Activated CD4-positive, alpha-beta T cell treated with anti-CD3 and anti-CD28 coated beads, Interleukin-2, Interleukin-4, amounts not matched to agents 100 ng/mL and 50 ng/mL, durations not matched to agents 16 hours and 8 hours (primary cell): ENCODE measurements around the gene NUDT14.

Experiments
- DNase-seq: peaks from one replicate; pipeline ENCODE4 v3.0.0-alpha.2; 2020; ENCODE audit warnings: low spot score

Gene NUDT14

GRCh38 chr14:105173901-105174894 is 6.9 kb downstream of the NUDT14 start:
- peak; percentile 39 for DNase-seq

GRCh38 chr14:105173145-105173544 is 8.0 kb downstream of the NUDT14 start:
- no peak for DNase-seq

DNA sequence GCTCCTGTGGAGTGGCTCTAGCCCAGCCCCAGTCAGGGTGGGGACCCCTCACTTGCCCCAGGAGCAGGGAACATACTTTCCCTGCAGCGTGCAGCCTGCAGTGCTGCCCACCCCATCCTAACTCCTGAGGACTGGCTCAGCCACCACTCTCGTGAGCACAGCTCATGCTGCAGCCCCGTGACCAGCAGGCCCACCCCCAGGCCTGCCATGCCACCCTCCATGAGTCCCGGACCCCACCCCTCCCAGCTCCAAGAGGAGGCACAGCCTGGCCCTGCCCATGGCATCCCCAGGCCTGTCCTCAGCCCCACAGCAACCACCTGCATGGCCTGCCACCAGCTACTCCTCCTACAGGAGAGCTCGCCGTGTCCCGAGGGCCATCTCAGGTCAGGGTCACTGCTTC is 8.6 kb downstream of the NUDT14 start:
- no peak for DNase-seq

- no peak for DNase-seq
Measured at GRCh38 chr14:105171004-105171673, 10.0 kb downstream of the NUDT14 start.

DNA sequence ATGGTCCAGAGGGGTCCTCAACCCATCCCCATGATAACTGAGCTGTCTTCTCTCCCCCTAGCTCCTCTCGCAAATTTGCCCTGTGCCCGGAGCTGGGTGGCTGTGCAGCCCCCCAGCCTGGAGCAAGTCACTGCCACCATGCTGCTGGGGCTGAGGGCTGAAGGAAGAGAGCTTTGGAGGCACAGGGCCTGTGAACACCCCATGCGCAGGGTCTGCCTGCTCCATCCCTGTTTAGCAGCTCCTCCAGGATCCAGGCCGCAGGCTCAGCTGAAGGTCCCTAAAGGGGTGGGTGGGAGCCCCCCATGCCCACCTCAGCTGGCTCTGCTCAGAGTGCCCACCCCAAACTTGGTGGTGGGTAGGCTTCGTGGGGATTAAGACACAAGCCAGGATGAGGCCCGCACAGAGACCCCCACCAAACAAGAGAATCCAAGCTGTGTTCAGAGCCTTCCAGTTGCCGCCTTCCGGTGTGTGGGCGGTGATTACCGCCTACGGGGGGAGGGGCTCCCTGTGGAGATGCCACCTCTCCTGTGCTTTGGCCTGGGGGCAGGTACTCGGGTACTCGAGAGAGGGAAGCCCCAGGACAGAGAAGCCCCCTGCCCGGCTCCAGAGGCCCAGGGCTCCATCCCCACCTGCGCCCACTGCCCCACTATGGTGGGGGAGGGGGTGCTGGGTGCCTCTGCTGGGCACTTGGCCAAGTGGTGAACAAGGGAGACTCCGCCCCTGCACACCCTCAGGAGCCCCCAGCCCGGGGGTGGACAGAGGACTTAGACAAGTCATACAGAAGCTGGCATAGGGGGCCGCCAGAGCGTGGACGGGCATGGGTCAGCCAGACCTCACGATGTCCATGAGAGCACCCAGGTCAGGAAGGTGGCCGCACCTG is 11.1 kb downstream of the NUDT14 start:
- no peak for DNase-seq

- DNase-seq = peak; percentile 28
Measured at GRCh38 chr14:105168979-105169507, 12.1 kb downstream of the NUDT14 start.

- peak; percentile 39 for DNase-seq
Measured at GRCh38 chr14:105168496-105168978, 12.6 kb downstream of the NUDT14 start, which contains the start of gene JAG2. Gene JAG2 (minus strand): TSS chr14:105168776. CDS start chr14:105168420, 356 bp downstream.

DNA sequence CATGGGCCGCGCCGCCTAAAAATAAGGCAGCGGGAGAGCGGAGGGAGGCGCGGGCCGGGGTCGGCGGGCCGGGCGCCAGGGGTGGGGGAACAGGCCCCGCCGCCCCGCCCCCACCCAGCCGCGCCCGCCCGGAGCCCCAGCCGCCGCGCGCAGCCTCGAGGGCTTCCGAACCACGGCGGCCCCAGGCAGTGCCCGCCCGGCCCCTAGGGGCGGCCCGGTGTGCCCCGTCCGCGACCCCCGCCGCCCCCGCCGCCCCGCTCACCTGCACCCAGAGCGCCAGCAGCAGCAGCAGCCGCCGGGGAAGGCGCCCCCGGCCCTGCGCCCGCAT is 13.1 kb downstream of the NUDT14 start:
- no peak for DNase-seq

GRCh38 chr14:105167303-105168092 is 13.6 kb downstream of the NUDT14 start:
- no peak for DNase-seq

GRCh38 chr14:105166571-105167302 is 14.4 kb downstream of the NUDT14 start:
- no peak for DNase-seq

DNA sequence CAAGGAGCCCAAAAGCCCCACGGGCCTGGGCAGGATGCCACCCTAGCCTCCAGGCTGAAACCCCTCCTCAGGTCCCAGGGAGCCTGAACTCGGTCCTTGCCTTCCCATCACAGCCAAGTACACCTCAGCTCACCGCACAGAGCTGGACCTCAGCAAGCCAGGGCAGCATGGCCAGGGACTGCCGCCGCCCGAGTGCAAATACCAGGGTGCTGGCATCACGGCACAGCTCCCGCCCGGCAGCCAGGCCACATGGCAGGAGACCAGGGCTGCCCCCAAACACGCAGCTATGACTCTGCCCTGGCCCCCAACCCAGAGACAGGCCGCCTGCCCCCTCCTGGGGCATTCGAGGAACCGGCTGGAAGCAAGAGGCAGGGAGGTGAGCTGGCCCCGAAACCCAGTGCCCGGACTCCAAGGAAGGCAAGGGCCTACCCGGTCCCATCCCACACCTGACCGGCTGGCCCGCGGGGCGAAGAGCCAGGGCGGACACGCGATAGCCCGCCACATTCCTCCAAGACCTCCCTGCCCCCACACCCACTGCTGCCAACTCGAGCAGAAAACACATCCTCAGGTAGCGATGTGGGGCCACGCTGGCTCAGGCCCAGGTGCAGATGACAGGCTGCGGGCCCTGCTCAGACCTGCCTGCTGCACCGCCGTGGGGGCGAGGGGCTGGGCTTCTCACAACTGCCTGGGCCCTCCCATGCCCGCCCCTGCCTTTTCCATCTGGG is 15.2 kb downstream of the NUDT14 start:
- no peak for DNase-seq

GRCh38 chr14:105165134-105165704 is 15.9 kb downstream of the NUDT14 start:
- DNase-seq = no peak

- no peak for DNase-seq
Measured at GRCh38 chr14:105163040-105163742, 17.9 kb downstream of the NUDT14 start.

- DNase-seq = no peak
Measured at GRCh38 chr14:105162669-105162979, 18.5 kb downstream of the NUDT14 start.

GRCh38 chr14:105161964-105162668 is 19.0 kb downstream of the NUDT14 start:
- DNase-seq = no peak

- DNase-seq = no peak
Measured at GRCh38 chr14:105161309-105161708, 19.8 kb downstream of the NUDT14 start.

GRCh38 chr14:105160776-105161175 is 20.3 kb downstream of the NUDT14 start:
- no peak for DNase-seq

DNA sequence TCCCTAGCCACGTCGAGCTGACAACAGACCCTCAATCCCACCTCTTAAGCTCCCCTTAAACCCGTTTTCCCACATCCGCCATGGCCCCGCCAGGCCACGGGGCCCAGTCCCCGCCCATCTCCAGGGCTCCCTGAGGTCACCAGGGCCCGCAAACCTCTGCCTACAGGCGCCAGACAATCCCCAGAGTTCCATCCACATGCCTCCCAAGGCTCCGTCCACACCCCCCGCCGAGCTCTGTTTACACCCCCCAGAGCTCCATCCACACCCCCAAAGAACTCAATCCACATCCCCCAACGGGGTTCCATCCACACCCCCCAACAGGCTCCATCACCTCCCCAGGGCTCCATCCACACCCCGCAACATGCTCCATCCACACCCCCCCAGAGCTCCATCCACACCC is 21.8 kb downstream of the NUDT14 start:
- no peak for DNase-seq
